Measurements from ENCODE around the gene AGTR2. TPM values are rescaled to one million over a fixed set of nuclear protein-coding genes. Genes with fewer than 3 reads are reported as not detected.

The AGTR2 gene, protein sequence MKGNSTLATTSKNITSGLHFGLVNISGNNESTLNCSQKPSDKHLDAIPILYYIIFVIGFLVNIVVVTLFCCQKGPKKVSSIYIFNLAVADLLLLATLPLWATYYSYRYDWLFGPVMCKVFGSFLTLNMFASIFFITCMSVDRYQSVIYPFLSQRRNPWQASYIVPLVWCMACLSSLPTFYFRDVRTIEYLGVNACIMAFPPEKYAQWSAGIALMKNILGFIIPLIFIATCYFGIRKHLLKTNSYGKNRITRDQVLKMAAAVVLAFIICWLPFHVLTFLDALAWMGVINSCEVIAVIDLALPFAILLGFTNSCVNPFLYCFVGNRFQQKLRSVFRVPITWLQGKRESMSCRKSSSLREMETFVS
- polyA plus RNA-seq (not detected in 2 replicates), polyA minus RNA-seq (not detected in 2 replicates)

DNA sequence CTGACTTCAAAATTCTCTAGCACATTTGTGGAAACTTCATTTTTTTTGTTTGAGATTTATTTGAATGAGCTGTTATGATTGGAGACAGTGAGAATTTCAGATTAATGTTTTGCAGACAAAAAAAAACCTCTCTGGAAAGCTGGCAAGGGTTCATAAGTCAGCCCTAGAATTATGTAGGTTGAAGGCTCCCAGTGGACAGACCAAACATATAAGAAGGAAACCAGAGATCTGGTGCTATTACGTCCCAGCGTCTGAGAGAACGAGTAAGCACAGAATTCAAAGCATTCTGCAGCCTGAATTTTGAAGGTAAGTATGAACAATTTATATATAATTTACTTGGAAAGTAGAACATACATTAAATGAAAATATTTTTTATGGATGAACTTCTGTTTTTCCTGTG lies at the start of gene AGTR2:
AGTR2 (plus strand) TSS at position 234 of the 400 bp plus-strand sequence. CDS start 1,537 bp downstream, outside the sequence.
- H3F3A ChIP-seq (ENCODE audit: insufficient read depth, low read length, poor library complexity, severe bottlenecking), result no peaks in the 10 kb centered on the region
- no peaks in the 10 kb centered on the region for H3K9me2 ChIP-seq (ENCODE audit: insufficient read depth, low read length)
- H3K79me2 ChIP-seq (replicated peaks; ENCODE audit: insufficient read depth, low read length), result no peaks in the 10 kb centered on the region
- no peak within 1 kb of the TSS for H3K4me2 ChIP-seq (ENCODE audit: low read length)
- H3K9me3 ChIP-seq (ENCODE audit: low read length), result no peaks in the 10 kb centered on the region
- H3K4me3 ChIP-seq (ENCODE audit: low read length), result no peak within 1 kb of the TSS
- H3K36me3 ChIP-seq (ENCODE audit: insufficient read depth, low read length), result no peaks in the 10 kb centered on the region
- H2AFZ ChIP-seq (ENCODE audit: low read depth, low read length), result no peak within 1 kb of the TSS
- no peaks in the 10 kb centered on the region for H3K27me3 ChIP-seq (ENCODE audit: insufficient read depth, low read depth, low read length)
- no peak within 1 kb of the TSS for H3K27ac ChIP-seq (ENCODE audit: low read length)
- H4K20me1 ChIP-seq (ENCODE audit: insufficient read depth), result no peaks in the 10 kb centered on the region
- no peak within 1 kb of the TSS for H3K9ac ChIP-seq (ENCODE audit: low read length)
- TF ChIP-seq, protein P1, sequence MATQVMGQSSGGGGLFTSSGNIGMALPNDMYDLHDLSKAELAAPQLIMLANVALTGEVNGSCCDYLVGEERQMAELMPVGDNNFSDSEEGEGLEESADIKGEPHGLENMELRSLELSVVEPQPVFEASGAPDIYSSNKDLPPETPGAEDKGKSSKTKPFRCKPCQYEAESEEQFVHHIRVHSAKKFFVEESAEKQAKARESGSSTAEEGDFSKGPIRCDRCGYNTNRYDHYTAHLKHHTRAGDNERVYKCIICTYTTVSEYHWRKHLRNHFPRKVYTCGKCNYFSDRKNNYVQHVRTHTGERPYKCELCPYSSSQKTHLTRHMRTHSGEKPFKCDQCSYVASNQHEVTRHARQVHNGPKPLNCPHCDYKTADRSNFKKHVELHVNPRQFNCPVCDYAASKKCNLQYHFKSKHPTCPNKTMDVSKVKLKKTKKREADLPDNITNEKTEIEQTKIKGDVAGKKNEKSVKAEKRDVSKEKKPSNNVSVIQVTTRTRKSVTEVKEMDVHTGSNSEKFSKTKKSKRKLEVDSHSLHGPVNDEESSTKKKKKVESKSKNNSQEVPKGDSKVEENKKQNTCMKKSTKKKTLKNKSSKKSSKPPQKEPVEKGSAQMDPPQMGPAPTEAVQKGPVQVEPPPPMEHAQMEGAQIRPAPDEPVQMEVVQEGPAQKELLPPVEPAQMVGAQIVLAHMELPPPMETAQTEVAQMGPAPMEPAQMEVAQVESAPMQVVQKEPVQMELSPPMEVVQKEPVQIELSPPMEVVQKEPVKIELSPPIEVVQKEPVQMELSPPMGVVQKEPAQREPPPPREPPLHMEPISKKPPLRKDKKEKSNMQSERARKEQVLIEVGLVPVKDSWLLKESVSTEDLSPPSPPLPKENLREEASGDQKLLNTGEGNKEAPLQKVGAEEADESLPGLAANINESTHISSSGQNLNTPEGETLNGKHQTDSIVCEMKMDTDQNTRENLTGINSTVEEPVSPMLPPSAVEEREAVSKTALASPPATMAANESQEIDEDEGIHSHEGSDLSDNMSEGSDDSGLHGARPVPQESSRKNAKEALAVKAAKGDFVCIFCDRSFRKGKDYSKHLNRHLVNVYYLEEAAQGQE (IDR thresholded peaks at IDR 0.05; ENCODE audit: borderline replicate concordance), result no peak
- no peak for TF ChIP-seq MXI1 (conservative IDR thresholded peaks at IDR 0.05; ENCODE audit: poor library complexity, severe bottlenecking)
- TF ChIP-seq EZH2 (IDR thresholded peaks at IDR 0.05; ENCODE audit: borderline replicate concordance, insufficient read depth, low read length, poor library complexity, severe bottlenecking), result no peak
- no peak for TF ChIP-seq TAF1 (IDR thresholded peaks at IDR 0.05; ENCODE audit: low read depth)
- TF ChIP-seq SMC3 (conservative IDR thresholded peaks at IDR 0.05; ENCODE audit: poor library complexity), result no peak
- no peak for TF ChIP-seq POLR2AphosphoS5 (IDR thresholded peaks at IDR 0.05)
- no peak for TF ChIP-seq RAD21 (conservative IDR thresholded peaks at IDR 0.05)
- TF ChIP-seq, protein P2, sequence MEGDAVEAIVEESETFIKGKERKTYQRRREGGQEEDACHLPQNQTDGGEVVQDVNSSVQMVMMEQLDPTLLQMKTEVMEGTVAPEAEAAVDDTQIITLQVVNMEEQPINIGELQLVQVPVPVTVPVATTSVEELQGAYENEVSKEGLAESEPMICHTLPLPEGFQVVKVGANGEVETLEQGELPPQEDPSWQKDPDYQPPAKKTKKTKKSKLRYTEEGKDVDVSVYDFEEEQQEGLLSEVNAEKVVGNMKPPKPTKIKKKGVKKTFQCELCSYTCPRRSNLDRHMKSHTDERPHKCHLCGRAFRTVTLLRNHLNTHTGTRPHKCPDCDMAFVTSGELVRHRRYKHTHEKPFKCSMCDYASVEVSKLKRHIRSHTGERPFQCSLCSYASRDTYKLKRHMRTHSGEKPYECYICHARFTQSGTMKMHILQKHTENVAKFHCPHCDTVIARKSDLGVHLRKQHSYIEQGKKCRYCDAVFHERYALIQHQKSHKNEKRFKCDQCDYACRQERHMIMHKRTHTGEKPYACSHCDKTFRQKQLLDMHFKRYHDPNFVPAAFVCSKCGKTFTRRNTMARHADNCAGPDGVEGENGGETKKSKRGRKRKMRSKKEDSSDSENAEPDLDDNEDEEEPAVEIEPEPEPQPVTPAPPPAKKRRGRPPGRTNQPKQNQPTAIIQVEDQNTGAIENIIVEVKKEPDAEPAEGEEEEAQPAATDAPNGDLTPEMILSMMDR (IDR thresholded peaks at IDR 0.05; ENCODE audit: poor library complexity, severe bottlenecking), result no peak
- no peak for TF ChIP-seq EP300 (conservative IDR thresholded peaks at IDR 0.05; ENCODE audit: poor library complexity, severe bottlenecking)

DNA sequence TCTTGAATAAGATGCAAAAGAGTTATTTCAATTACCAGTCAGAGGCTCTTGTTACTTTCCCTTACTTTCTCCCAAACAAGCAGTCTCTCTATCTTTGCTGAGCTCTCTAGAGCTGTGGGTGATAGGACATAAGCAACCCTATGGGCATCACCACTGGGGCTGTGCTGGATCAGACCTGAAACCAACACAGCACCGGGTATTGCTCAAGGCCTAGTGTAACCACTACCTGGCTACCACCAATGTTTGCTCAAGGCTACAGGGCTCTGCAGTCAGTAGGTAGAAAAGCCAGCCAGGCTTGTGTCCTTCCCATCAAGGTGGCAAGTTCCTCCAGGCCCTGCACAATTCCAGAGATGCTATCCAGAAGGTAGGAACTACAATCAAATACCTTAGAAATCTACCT lies 35.3 kb upstream of the AGTR2 start:
- Histone ChIP-seq H3K27me3 (ENCODE audit: insufficient read depth, low read depth, low read length) (no peaks in the 10 kb centered on the region), H3K4me2 (ENCODE audit: low read length) (no peak overlapping the region)

More for the DNA sequence above, 35.3 kb upstream of the AGTR2 start:
- no peak overlapping the region for H3K9ac ChIP-seq (ENCODE audit: low read length)
- H3K9me2 ChIP-seq (ENCODE audit: insufficient read depth, low read length), result no peaks in the 10 kb centered on the region
- H3K79me2 ChIP-seq (replicated peaks; ENCODE audit: insufficient read depth, low read length), result no peaks in the 10 kb centered on the region
- H3K9me3 ChIP-seq (ENCODE audit: low read length), result no peaks in the 10 kb centered on the region
- H3K27ac ChIP-seq (ENCODE audit: low read length), result no peak overlapping the region
- H4K20me1 ChIP-seq (ENCODE audit: insufficient read depth), result no peaks in the 10 kb centered on the region
- H2AFZ ChIP-seq (ENCODE audit: low read depth, low read length), result no peak overlapping the region
- no peak for TF ChIP-seq EZH2 (IDR thresholded peaks at IDR 0.05; ENCODE audit: borderline replicate concordance, insufficient read depth, low read length, poor library complexity, severe bottlenecking)
- TF ChIP-seq RAD21 (conservative IDR thresholded peaks at IDR 0.05), result no peak
- no peak for TF ChIP-seq TAF1 (IDR thresholded peaks at IDR 0.05; ENCODE audit: low read depth)
- TF ChIP-seq SMC3 (conservative IDR thresholded peaks at IDR 0.05; ENCODE audit: poor library complexity), result no peak
- TF ChIP-seq, protein P1 (IDR thresholded peaks at IDR 0.05; ENCODE audit: borderline replicate concordance), result no peak
- TF ChIP-seq, protein P2 (IDR thresholded peaks at IDR 0.05; ENCODE audit: poor library complexity, severe bottlenecking), result no peak
- TF ChIP-seq POLR2AphosphoS5 (IDR thresholded peaks at IDR 0.05), result no peak
- no peak for TF ChIP-seq MXI1 (conservative IDR thresholded peaks at IDR 0.05; ENCODE audit: poor library complexity, severe bottlenecking)
- no peak for TF ChIP-seq EP300 (conservative IDR thresholded peaks at IDR 0.05; ENCODE audit: poor library complexity, severe bottlenecking)
- no peak overlapping the region for H3K4me3 ChIP-seq (ENCODE audit: low read length)
- no peaks in the 10 kb centered on the region for H3F3A ChIP-seq (ENCODE audit: insufficient read depth, low read length, poor library complexity, severe bottlenecking)
- no peaks in the 10 kb centered on the region for H3K36me3 ChIP-seq (ENCODE audit: insufficient read depth, low read length)
